HG02759 (cell line): ENCODE measurements around the gene DHRSX.
"Not testable (repeated sequence)": the region's sequence is repeated elsewhere in the genome, so short reads cannot be mapped to it uniquely, and the experiment has no call there.

ENCODE experiments used
- ATAC-seq: cut with Tn5 transposase; IDR thresholded peaks from one replicate; pipeline ENCODE4 v1.9.1; 2021; ENCODE audit warnings: mild to moderate bottlenecking, moderate library complexity; ENCODE audit not compliant: unreplicated experiment

The DHRSX gene, protein sequence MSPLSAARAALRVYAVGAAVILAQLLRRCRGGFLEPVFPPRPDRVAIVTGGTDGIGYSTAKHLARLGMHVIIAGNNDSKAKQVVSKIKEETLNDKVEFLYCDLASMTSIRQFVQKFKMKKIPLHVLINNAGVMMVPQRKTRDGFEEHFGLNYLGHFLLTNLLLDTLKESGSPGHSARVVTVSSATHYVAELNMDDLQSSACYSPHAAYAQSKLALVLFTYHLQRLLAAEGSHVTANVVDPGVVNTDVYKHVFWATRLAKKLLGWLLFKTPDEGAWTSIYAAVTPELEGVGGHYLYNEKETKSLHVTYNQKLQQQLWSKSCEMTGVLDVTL

DNA sequence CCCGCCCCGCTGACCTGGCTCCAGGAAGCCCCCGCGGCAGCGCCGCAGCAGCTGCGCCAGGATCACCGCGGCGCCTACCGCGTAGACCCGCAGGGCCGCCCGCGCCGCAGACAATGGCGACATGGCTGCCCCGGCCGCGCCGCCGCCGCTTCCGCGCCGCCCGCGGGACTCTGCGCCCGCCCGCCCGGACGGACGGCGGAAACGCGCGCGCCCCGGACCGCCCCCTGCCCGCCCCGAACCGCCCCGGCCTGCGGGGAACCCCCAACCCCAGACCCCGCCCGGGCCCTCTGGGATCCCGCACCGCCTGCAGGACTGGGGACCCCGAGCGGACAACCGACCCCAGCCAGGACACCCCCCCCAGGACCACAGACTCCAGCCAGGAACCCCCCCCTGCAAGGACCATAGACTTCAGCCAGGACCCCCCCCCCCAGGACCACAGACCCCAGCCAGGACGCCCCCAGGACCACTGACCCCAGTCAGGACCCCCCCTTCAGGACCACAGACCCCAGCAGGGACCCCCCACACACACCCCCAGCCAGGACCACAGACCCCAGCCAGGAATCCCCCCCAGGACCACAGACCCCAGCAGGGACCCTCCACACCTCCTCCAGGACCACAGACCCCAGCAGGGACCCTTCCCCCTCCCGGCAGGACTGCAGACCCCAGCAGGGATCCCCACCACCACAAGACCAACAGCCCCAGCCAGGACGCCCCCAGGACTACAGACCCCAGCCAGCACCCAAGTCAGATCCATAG is at the start of gene DHRSX, which contains the start of gene ZBED1:
Gene DHRSX, minus strand, starts transcription at position 174 of the 756 bp plus-strand sequence. Its CDS starts 51 bp downstream, at position 123.
Gene ZBED1, minus strand, starts transcription at position 174 of the 756 bp plus-strand sequence. CDS start 10,257 bp downstream, outside the sequence.
- ATAC-seq, result peak; percentile 72

DNA sequence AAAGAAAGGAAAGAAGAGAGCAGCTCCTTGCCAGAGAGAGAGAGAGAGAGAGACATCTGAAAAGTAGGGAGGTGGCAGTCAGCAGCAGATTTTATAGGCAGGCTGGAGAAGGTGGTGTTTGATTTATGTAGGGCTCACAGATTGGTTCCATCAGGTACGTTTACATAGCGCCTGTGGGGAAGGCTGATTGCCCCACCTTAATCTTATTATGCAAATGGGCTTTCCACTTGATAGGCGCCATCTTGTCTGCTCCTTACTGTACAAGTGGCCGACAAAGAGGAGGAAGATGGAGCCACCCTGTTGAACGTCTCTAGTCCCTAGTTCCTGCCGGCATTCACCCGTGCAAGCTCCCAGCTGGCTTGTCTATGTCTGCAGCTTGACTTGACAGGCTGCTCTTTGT is 49.1 kb upstream of the DHRSX start:
- no peak for ATAC-seq

DNA sequence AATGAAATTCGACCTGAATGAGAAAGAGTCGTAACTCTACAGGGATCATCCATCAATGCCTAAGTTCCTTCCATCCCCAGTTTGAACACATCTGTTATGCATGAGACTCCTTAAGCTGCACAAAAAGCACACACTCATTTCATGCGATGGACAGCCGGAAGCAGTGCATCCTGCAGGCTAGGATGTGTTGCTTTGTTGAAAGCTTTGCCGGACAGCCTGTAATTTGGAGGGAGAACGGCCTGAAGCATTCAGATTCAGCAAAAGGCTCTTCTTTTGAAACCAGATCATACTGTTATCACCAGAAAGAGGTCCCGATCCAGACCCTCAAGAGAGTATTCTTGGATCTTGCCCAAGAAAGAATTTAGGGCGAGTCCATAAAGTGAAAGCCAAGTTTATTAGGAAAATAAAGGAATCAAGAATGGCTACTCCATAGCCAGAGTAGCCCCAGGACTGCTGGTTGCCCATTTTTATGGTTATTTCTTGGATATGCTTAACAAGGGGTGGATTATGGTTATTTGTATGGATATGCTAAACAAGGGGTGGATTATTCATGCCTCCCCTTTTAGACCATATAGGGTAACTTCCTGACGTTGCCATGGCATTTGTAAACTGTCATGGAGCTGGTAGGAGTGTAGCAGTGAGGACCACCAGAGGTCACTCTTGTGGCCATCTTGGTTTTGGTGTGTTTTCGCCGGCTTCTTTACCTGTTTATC is 48.1 kb upstream of the DHRSX start:
- ATAC-seq, result no peak

DNA sequence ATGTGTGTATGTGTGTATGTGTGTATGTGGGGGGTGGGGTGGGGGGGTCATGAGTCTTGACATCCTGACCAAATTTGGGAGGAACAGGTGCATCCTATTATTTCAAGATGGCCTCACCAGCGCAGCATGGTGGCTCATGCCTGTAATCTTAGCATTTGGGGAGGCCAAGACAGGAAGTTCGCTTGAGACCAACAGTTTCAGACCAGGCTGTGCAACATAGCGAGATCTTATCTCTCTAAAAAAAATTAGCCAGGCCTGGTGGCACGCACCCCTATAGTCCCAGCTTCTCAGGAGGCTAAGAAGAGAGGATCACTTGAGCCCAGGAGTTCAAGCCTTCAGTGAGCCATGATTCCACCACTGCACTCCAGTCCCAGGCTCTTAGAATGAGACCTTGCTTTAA is 47.0 kb upstream of the DHRSX start:
- no peak for ATAC-seq

DNA sequence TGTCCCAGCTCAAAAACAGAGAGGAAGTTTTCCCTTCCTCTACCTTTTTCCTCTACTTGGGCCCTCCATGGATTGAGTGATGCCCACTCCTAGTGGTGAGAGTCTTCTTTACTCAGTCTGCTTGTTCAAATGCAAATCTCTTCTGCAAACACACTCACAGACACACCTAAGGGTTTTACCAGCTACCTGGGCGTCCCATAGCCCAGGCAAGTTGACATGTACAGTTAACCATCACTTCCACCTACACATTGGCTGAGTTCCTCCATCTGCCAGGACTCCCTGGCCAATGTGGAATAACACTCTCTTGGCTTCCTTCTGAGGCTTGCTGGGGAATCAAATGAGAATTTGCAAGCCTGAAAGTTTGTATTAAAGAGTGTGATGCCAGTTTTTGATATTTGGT is 45.7 kb upstream of the DHRSX start:
- ATAC-seq, result no peak

DNA sequence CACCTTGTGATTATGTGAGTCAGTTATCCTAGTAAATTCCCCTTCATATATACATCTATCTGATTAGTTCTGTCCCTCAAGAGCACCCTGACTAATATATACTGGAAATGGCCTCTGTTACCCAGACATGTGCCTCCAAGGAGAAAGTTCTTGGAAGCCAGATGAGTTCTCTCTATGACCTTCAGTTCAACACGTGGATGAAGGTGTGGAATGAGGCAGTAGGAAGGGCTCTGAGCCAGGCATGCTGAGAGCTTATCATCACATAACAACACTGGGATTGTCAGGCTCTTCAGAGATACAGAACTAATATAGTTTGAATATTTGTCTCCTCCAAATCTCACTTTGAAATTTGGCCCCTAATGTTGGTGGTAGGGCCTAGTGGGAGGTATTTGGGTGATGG is 44.4 kb upstream of the DHRSX start:
- no peak for ATAC-seq

DNA sequence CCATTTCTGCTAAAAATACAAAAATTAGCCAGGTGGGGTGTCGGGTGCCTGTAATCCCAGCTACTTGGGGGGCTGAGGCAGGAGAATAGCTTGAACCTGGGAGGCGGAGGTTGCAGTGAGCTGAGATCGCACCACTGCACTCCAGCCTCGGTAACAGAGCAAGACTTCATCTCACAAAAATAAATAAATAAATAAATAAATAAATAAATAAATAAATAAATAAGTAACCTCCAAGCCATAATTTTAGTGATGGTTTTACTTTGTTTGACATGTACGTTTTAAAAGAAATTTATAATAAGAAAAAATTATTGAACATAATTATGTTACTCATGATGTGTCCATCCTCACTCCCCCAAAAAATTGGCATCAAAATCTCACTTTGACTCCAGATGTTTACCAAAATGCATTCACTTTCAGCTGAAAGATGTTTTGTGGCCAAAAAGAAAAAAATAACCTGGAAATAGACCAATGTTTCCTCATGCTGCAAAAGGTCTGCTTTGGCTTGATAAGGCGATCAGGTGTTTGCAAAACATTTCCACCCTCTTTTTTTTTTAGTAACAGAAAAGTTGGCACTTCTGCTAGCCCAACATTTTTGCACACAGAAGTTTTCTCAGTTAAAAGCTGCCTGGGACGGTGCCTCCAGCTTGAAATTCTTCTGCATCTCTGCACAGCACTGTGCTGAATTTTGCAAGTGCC is 42.2 kb upstream of the DHRSX start:
- ATAC-seq, result no peak

DNA sequence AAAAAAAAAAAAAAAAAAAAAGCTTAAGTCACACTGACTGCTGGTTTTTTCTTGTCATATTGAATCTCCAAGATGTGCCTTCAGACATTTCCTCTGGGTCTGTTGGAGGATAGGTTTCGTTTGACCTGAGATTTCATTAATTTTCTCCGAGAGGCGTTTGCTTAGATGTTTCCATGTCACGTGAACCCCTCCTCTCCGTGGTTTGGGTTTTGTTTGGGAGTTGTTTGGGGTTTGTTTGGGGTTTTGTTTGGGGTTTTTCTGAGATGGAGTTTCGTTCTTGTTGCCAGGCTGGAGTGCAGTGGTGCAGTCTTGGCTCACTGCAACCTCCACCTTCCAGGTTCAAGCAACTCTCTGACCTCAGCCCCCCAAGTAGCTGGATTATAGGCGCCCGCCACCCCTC is 40.8 kb upstream of the DHRSX start:
- ATAC-seq, result no peak

DNA sequence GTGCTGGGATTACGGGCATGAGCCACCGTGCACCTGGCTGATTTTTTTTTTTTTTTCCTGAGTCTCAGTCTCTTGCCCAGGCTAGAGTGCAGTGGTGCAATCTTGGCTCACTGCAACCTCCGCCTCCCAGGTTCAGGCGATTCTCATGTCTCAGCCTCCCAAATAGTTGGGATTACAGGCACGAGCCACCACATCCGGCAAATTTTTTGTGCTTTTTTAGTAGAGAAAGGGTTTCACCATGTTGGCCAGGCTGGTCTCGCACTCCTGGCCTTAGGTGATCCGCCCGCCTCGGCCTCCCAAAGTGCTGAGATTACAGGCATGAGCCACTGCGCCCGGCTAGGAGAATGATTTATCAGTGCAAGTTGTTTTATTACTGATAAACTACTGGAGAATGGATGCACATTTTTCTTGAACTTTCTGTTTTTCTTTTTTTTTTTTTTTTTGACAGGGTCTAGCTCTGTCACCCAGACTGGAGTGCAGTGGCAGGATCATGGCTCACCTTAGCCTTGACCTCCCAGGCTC is 39.7 kb upstream of the DHRSX start:
- ATAC-seq, result no peak

DNA sequence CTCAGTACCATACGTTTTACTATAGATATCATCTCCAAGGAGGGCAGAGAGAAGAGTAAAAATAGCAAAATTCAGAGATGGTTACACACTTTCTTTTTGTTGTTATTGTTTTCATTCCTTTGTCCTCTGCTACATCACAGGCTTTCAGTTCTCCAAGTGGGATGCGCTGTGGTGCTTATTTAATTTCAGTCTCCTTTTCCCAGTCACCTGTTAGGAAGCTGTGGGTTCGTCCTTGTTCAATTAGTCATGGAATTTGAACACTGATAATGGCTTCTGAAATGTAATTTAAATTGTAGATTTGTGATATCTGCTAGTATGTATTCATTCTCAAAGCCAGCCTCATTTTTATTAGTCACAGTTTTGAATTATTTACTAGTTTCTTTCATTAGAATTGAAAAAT is 38.8 kb upstream of the DHRSX start:
- ATAC-seq, result no peak

DNA sequence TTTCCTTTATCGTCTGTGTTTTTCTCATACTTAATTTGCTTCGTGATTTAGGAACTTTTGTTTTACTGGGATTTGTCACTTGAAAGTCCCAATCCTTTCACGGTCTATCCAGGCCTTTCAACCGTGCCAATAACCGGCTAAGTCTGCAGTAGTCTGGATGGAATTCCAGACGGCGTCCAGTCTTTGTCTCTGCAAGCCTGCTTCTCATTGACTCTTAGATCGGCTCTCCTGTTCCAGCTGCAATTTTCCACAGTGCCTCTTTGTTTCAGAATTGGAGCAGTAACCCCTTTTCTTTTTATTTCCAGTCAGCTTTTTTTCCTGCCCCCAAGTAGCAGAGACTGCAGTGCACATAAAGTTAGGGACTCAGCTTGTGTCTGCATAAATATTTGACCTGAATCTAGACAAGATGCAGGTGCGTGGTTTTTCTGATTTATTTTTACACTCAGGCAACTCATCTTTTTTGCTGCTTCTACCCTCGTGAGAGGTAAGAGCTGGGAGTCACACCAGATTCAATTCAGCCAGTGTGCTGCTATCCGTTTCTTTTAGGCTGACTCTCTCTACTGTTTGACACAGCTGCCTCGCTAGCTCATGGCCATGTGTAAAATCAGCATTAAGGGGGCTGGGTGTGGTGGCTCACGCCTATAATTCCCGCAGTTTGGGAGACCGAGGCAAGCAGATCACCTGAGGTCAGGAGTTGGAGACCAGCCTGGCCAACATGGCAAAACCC is 37.4 kb upstream of the DHRSX start:
- ATAC-seq, result no peak

DNA sequence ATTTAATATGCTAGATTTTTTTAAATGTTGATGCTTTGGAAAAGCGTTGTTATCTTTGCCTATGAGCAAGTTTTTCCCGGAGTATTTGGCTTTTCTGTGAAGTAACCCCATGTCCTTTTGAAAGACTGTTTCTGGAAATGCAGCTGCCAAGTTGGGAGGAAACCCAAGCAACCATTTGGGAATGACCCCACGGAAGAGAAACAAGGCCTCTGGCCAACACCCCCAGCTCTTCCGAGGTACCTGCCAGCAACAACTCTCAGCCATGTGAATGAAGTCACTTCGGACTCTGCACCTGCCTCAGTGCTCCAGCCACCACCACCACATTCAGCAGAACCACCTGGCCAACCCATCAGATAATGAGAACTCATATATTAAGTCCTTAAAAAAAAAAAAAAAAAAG is 36.2 kb upstream of the DHRSX start:
- ATAC-seq, result no peak

DNA sequence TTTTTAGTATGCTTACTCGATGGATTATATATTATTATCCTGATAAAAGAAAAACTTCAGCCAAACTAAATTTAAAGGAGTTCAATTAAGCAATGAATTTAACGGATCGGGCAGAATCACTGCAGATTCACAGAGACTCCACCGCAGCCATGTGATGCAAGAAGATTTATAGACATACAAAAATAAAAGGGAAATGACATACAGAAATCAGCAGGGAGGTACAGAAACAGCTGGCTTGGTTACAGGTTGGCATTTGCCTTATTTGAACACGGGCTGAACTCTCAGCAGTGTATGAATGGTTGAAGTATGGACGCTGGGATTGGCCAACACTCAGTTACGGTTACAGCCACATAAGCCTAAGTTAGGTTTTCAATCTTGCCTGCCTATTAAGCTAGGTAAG is 35.4 kb upstream of the DHRSX start:
- ATAC-seq, result no peak

DNA sequence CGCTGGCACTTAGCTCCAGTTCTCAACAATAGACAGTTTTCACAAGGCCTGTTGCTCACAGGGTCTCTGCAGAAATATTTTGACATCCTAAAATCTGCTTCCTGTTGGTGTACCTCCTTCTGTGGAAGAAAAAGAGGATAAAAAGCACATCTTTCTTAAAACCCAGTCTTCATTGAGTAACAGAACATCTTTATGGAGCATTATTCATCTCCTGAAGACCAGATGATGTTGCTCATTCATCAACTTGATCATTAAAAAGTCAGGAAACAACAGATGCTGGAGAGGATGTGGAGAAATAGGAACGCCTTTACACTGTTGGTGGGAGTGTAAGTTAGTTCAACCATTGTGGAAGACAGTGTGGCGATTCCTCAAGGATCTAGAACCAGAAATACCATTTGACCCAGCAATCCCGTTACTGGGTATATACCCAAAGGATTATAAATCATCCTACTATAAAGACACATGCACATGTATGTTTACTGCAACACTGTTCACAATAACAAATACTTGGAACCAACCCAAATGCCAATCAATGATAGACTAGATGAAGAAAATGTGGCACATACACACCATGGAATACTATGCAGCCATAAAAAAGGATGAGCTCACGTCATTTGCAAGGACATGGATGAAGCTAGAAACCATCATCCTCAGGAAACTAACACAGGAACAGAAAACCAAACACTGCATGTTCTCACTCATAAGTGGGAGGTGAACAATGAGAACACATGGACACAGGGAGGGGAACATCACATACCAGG is 33.7 kb upstream of the DHRSX start:
- ATAC-seq, result not testable (repeated sequence)

DNA sequence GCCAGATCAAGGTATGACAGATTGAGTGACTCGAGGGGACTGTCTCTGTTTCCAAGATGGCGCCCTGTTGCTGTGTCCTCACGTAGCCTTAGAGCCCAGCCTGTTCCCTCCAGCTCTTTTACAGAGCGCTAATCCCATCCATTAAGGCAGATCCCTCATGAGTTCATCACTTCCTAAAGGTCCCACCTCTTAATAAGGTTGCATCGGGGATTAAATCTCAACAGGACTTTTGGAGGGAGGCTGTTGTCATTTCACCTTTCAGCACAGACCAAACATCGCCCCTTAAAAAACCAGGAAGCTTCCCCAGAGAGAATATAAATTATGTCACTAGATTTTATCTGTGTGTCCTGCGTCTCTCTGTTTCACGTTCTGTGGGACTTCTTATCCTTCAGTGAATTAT is 32.6 kb upstream of the DHRSX start:
- ATAC-seq, result no peak

DNA sequence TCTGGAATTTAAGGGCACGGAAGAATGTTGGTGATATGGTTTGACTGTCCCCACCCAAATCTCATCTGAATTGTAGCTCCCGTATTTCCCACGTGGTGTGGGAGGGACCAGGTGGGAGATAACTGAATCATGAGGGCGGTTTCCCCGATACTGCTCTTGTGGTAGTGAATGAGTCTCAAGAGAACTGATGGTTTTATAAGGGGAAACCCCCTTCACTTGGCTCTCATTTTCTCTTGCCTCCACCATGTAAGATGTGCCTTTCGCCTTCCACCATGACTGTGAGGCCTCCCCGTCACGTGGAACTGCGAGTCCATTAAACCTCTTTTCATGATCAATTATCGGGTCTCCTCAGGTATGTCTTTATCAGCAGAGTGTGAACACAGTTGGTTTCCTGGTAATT is 25.6 kb upstream of the DHRSX start:
- ATAC-seq, result no peak

DNA sequence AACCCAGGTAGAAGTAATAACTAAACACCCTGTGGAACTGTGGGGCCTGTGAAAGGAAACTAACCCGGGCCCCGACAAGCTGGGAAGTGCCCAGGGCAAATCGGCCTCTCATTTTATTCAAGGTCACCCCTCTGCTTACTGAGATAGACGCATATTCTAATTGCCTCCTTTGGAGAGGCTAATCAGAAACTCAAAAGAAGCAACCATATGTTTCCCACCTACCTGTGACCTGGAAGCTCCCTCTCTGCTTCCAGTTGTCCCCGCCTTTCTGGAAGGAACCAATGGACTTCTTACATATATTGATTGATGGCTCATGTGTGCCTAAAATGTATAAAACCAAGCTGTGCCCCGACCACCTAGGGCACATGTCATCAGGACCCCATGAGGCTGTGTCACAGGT is 23.1 kb upstream of the DHRSX start:
- ATAC-seq, result no peak

DNA sequence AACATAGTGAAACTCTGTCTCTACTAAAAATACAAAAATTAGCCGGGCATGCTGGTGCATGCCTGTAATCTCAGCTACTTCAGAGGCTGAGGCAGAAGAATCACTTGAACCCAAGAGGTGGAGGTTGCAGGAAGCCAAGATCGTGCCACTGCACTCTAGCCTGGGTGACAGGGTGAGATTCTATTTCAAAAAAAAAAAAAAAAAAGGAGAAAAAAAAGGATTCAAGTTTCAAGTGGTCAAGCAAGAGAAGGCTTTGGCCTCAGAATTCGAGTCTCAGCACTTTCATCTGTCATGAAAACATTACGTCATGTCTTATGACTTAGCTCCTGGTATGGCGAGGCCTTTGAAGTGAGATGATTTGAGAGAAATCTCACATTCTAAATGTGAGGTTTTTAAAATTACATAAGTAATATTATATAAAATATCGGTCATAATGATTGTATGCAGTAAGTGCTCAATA is 21.2 kb upstream of the DHRSX start:
- peak; percentile 36 for ATAC-seq
